ENCODE measurements around the gene HCK.
A peak's percentile ranks its signal among the peaks of the same experiment; 100 is the strongest.

Gene HCK

DNA sequence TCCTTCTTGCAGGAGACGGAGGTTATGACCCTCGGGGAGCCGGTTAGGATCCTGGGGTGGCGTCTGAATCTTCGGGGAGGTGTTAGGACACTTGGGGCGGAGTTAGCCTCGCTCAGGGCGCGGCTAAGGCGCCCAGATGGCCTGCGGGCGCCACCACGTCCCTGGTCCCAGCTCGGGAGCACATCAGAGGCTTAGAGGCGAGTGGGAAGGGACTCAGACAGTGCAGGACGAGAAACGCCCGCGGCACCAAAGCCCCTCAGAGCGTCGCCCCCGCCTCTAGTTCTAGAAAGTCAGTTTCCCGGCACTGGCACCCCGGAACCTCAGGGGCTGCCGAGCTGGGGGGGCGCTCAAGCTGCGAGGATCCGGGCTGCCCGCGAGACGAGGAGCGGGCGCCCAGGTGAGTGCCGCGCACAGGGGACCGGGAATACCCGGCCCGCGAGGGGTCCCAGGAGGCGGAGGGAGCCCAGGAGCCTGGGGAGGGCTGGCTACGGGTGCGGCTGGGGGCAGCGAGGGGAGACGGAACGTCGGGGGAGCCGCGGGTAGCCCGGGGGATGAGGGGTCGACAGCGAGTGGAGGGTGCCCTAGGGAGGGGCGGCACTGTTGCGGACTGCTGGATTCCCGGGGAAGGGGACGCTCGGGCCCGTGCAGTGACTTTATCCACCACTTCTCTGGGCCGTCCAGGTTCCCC is at the start of gene HCK:
HCK (plus strand) TSS at position 153 of the 688 bp plus-strand sequence.
- DNase-seq, result no peak

- DNase-seq, result no peak
Observed at GRCh38 chr20:32003325-32003724, 48.7 kb upstream of the HCK start.

- DNase-seq, result no peak
Observed at GRCh38 chr20:32004963-32005362, 47.1 kb upstream of the HCK start.

DNA sequence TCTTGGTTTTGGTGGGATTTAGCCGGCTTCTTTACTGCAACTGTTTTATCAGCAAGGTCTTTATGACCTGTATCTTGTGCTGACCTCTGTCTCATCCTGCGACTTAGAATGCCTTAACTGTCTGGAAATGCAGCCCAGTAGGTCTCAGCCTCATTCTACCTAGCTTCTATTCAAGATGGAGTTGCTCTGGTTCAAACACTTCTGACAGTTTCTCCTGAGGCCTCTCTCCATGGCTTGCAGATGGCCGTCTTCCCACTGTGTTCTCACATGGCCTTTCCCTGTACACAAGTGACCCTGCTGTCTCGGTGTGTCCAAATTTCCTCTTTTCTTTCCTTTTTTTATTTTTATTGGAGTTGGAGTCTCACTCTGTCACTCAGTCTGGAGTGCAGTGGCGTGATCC is 46.0 kb upstream of the HCK start:
- no peak for DNase-seq

DNA sequence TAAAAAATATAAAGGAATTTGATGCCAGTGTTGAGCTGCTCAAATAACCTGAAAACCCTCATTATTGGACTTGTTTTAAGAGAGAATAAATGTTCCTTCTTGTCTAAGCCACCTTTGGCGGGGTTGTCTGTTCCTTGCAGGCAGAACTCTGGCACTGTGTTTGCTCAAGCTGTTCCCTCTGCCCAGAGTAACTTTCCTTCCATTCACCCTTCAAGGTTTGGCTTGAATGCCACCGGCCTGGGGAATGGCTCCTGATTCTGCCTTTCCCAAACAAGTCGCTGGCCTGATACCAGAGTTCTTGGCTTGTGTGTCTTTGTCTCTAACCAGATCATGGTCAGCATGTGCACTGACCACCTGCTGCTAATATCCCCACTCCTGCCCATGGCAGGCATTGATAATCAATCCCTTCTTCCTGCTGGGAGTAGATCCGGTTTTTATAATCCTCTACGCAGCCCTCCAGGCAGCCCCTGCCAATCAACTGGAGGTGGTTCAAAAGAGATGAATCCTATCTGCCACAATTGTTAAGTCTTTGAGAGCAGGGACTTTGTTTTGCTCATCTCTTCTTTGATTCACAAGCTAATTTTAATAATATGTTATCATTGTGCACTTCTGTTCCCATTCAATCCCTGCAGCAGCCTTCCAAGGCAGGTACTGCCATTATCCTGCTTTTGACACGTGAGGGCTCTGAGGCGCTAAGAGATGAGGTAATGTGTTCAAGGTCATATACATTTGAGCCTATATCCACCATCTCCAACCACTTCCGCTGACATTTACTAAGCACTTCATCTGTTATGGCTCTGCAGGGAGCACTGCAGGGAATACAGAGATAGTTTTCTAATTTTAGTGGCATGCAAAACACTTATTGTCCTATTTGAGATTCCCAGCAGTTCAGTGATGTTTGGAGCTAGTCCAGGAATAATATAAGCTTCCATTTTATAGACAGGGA is 44.9 kb upstream of the HCK start:
- DNase-seq, result no peak

DNA sequence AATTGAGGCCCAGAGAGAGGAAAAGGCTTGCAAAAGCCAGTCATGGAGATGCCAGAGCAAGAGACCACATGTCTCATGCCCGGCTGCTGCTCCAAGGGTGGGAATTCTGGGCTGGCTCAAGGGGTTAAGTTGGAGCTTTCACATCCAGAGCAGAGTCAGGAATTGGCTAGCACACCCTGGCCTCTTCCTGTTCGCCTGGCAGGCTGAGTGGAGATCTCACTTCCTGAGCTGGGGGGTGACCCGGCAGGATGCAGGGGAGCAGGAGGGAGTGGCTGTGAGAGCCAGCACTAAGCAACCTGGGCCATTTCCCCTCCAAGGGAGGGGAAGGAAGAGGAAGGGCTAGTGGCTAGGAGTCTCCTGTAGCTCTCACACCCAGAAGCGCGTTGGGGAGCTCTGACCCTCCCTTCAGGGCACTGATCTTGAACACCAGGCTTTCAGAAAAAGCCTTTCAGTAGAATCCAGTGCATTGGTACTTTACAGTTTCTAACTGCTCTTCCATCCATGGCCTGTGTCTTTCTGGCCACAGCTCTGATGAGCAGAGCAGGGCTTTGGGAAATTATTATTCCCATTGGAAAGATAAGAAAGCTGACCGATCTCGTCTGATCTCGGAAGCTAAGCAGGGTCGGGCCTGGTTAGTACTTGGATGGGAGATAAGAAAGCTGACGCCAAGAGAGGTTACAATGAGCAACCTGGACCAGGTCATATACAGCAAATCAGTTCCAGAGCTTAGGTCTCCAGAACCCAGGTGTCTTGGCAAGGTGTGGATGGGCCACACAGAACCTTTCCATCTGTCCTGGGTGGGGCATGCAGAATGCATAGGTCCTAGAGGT is 44.0 kb upstream of the HCK start:
- peak; percentile 57 for DNase-seq

GRCh38 chr20:32009564-32009963 is 42.5 kb upstream of the HCK start:
- no peak for DNase-seq

- no peak for DNase-seq
Observed at GRCh38 chr20:32010101-32010500, 41.9 kb upstream of the HCK start, which contains the start of gene CCM2L. CCM2L (plus strand) TSS chr20:32010438; CDS start chr20:32010455, 17 bp downstream.

- no peak for DNase-seq
Observed at GRCh38 chr20:32010666-32011065, 41.4 kb upstream of the HCK start.

- no peak for DNase-seq
Observed at GRCh38 chr20:32012159-32012688, 39.8 kb upstream of the HCK start.

GRCh38 chr20:32013326-32013725 is 38.7 kb upstream of the HCK start:
- no peak for DNase-seq

DNA sequence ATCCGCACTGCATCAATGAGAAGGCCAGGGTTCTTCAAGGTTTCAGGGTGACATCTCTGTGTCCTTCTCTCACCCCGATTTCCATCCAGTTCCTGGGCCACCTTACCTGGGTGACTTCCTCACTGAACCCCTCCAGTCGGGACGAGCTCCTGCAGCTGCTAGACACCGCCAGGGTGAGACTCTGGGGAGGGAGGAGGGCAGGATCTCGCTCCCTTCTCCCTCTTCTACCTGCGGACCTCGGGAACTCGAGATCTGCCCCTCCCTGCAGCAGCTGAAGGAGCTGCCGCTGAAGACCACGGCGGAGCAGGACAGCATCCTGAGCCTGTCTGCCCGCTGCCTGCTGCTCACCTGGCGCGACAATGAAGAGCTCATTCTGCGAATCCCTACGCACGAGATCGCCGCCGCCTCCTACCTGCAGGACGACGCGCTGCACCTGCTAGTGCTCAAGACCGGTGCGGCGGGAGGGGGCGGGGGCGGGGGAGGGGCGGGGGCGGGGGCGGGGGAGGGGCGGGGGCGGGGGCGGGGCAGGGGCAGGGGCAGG is 34.3 kb upstream of the HCK start:
- no peak for DNase-seq

DNA sequence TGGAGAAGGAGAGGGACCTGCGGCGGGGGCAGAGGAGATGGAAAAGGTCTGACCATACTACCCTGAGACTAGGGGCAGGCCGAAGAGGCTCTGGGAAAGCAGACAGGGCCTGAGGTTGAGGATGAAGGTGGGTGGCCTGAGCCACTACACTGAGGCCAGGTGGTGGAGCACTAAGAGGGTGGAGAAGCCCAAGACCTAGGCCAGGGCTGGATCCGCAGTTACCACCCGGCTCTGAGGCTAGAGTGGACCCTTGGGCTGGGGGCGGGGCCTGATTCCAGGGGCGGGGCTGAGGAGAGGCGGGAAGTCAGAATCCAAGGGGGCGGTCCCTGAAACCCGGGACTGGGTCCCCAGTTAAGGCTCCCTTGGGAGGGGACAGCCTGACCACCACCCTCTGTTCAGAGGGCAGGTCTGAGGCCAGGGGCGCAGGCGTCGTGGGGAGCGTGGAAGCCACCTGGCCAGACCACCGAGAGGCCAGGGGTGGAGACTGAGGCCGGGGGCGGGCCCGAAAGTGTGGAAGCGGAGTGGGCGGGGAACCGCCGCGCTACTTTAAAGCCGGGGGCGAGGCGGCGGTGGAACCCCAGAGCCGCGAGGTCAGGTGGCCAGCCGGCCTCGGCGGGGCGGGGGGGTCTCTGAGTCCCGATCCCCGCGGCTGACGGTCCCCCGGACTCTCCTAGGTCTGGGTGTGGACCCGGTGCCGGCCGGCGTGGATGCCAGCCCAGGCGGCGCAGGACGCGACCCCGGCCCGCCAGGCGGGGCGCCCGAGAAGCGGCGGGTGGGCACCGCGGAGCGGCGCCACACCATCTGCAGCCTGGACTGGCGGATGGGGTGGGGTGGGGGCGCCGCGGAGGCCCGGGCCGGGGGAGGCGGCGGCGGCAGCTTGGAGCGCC is 33.5 kb upstream of the HCK start:
- DNase-seq, result peak; percentile 52

- DNase-seq, result no peak
Observed at GRCh38 chr20:32019156-32019510, 32.9 kb upstream of the HCK start.

DNA sequence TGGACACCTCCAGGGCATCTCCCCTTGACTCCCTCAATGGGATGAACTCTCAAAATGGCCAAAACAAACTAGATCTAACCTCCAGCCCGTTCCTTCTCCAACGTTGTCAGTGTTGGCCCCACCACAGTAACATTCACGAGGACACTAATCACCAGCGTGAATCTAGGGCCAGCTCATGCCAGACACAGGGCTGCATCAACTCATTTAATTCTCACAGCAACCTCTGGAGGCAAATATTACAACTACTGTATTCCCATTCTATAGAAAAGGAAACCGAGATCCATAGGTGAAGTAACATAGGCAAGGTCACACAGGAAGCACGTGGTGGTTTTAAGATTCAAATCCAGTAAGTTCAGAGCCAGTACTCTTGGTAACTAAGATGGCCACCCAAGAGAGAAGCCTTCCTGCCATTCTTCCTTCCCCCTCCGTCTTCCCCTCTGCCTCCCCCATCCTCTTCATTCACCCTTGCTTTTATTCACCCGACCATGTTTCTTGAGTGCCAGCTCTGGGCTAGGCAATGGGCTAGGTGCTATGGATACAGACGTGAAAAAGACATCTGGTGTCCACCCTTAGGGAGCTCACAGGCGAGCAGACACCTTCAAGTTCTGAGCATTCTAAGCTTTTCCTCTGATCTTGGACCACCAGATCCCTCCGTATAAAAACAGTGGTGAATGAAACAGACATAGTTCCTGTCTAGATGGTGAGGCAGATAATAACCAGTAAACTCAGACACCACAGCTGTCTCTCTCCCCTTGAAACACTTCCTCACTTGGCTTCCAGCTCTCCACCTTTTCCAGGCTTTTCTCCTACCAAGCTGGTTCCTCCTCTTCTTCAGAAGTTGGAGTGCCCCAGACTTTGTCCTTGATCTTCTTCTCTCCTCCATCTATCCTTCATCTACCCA is 32.2 kb upstream of the HCK start:
- no peak for DNase-seq

- no peak for DNase-seq
Observed at GRCh38 chr20:32021091-32021490, 31.0 kb upstream of the HCK start.

DNA sequence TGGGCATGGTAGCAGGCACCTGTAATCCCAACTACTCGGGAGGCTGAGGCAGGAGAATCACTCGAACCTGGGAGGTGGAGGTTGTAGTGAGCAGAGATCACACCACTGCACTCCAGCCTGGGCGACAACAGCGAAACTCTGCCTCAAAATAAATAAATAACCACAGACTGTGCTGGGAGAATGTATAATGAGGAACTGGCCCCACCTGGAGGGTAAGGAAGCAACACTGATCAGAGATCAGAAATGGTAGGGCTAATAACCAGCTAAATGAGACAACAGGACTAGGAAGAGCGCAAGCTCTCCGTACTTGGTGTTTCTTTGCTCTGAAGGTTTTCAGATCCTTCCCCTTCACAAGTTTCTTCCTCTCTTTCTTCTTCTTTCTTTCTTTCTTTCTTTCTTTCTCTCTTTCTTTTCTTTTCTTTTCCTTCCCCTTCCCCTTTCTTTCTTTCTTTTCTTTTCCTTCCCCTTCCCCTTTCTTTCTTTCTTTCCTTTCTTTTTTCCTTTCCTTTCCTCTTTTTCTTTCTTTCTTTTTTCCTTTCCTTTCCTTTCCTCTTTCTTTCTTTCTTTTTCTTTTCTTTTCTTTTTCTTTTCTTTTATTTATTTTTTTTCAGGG is 27.3 kb upstream of the HCK start:
- no peak for DNase-seq

DNA sequence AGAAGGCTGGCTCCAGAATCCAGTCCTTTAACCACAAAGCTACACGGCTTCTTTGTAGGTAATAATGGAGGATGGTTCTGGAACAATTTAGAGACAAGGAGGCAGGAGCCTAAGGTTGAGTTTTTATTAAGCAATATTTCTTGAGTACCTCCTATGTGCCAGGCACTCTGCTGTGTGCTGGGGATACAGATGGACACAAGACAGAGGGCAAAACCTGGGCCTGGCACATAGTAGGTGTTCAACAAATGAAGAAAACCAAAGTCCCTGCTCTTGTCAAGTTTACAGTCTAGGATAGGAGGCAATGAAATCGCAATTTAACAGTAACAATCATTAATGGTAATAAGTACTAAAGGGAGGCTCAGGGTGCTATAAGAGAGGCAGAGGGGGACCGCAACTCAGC is 24.4 kb upstream of the HCK start:
- no peak for DNase-seq

GRCh38 chr20:32028647-32029372 is 23.2 kb upstream of the HCK start:
- DNase-seq, result no peak
